Fibroblast of villous mesenchyme (primary cell): ENCODE data around the gene CYLD. TPM values are rescaled to one million over a fixed set of nuclear protein-coding genes. Genes with fewer than 3 reads are reported as not detected.

ENCODE experiments used
- DNase-seq: peaks from one replicate; pipeline ENCODE4 v3.0.0-alpha.2; 2010; ENCODE audit warnings: low read depth
- H3K4me3 ChIP-seq: 2 replicates; pipeline ENCODE4 v1.5.1; 2011; ENCODE audit warnings: low read depth, mild to moderate bottlenecking, low read length
- CTCF ChIP-seq: IDR thresholded peaks from 2 replicates; pipeline ENCODE4 v1.5.1; 2012; ENCODE audit warnings: low read depth, mild to moderate bottlenecking, low read length; ENCODE audit not compliant: insufficient read depth
- total RNA-seq: library from RNA; depleted of rRNA; stranded (reverse); fragments of >200 nt; gene quantifications from 2 replicates; pipeline ENCODE4 v1.2.3, GENCODE V29; 2012

The CYLD gene
- total RNA-seq, 1 donor: 67.8 TPM

GRCh38 chr16:50838885-50839284 lies 97.0 kb downstream of the CYLD start:
- DNase-seq: no peak
- TF ChIP-seq CTCF: no peak

DNA sequence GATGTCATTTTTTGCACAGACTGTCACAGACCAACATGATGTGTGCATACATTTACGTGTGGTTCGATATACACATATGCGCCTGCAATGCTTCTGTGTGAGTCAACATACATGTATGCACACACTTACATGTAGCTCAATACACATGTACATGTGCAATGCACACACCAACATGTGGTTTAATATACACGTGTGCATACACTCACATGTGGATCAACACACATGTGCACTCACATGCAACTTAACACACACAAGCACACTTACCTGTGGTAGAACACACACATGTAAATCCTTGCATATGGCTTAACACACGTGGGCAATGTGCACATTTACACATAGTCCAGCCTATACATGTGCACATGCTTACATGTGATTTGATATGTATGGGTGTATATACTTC lies 97.5 kb downstream of the CYLD start:
- no peak for DNase-seq
- no peak overlapping the region for H3K4me3 ChIP-seq
- no peak for TF ChIP-seq CTCF

More at GRCh38 chr16:50838885-50839284, 97.0 kb downstream of the CYLD start:
- no peak overlapping the region for H3K4me3 ChIP-seq

GRCh38 chr16:50839920-50840729 lies 98.2 kb downstream of the CYLD start:
- no peak for DNase-seq
- no peak overlapping the region for H3K4me3 ChIP-seq
- TF ChIP-seq CTCF: no peak

DNA sequence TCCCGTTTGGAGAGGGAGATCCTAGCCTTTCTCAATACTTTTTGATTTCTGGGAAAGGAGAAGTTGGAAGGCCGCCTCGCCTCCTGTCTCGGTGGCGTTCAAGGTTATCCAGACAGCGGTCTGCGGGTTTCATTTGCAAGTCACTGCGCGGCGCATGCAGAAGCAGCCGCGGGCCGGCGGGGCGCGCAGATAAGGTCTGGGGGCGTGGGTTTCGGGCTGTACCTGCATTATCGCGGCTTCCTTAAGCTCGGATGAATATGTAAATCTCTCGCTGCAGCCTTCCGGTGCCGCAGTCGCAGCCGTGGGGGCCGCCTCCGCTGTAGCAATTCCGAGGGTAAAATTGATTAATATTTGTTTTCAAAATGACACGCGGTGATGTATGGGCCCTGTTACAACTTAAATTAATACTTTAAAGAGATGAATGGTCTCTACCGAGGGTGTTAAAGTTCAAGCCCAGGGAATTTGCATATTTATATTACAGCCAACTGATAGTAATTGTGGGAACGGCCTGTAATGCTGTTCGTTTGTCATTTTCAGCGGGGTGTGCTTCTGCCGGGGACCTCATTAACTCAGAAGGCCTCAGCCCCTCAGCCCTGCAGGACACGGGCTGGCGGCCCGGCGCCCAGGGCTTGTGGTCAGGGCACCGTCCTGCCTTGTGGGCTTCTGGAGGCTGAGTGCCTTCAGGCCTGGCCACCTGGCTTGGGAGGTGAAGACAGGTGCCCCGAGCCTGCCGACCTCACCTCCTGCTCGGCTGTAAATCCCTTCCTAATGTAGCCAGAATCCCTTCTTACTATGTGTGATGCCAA lies 99.4 kb downstream of the CYLD start:
- no peak for DNase-seq
- H3K4me3 ChIP-seq: no peak overlapping the region
- TF ChIP-seq CTCF: no peak

DNA sequence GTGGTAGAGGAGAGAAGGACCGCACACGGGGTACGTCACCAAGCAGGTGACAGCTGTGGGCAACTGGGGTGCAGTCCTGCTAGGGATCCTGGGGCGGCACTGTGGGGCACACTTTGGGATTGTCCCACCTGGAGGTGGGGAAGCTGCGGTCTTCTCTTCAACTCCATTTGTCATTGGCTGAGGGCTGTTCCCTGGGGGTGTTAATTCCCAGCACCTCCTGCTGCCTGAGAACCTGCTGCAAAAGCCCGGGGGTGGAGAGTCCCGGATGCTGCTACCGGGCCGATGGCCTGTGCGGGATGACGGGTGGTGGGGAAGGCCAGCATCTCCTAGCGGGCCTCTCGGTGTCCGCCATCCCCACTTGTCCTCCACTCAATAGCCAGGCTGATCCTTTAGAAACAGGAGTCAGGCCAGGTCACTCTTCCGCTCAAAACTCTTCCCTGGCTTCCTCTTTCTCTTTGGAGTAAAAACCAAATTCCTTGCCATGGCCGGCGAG lies 100.2 kb downstream of the CYLD start:
- no peak overlapping the region for H3K4me3 ChIP-seq
- no peak for DNase-seq
- TF ChIP-seq CTCF: no peak

GRCh38 chr16:50842589-50842988 lies 100.7 kb downstream of the CYLD start:
- DNase-seq: peak; percentile 14
- TF ChIP-seq CTCF: no peak
- no peak overlapping the region for H3K4me3 ChIP-seq
